ENCODE results near the gene IGLL1.
"Not testable (repeated sequence)": the region's sequence is repeated elsewhere in the genome, so short reads cannot be mapped to it uniquely, and the experiment has no call there.

Gene IGLL1

GRCh38 chr22:23547818-23548500, 32.1 kb downstream of the IGLL1 start:
- no peak overlapping the region for H3K18ac ChIP-seq (ENCODE audit: low read depth in 1 of 2, low read length in 2 of 2)
- no peak for DNase-seq
- H3K9me3 ChIP-seq (ENCODE audit: control insufficient read depth, low read length) = peaks cover 41% of the 10 kb centered on the region
- no peak overlapping the region for H4K8ac ChIP-seq (ENCODE audit: low read length)
- H2BK5ac ChIP-seq (ENCODE audit: low read depth, low read length, poor library complexity, severe bottlenecking) = no peak overlapping the region
- H3K27ac ChIP-seq (ENCODE audit: low read length, poor library complexity, severe bottlenecking) = no peak overlapping the region
- H3K4me2 ChIP-seq (ENCODE audit: low read length, poor library complexity, severe bottlenecking) = no peak overlapping the region
- H3K4me3 ChIP-seq (ENCODE audit: insufficient read depth in 1 of 2, low read depth in 1 of 2, low read length in 2 of 2) = no peak overlapping the region
- no peak overlapping the region for H3K23ac ChIP-seq (ENCODE audit: low read length in 2 of 2)
- H3K27me3 ChIP-seq (ENCODE audit: control insufficient read depth in 1 of 2, insufficient read depth in 1 of 2, low read length in 2 of 2) = peaks cover 5 to 15% of the 10 kb centered on the region in 2 experiments
- no peak overlapping the region for H3K9ac ChIP-seq (ENCODE audit: low read length)
- H2BK120ac ChIP-seq (ENCODE audit: low read depth, low read length) = no peak overlapping the region
- H2AFZ ChIP-seq (ENCODE audit: low read depth, low read length) = no peak overlapping the region
- no peak overlapping the region for H4K91ac ChIP-seq (ENCODE audit: low read length)
- no peak overlapping the region for H2AK5ac ChIP-seq (ENCODE audit: low read length, severe bottlenecking)
- H3K4ac ChIP-seq (ENCODE audit: low read depth in 1 of 2, low read length in 2 of 2) = no peak overlapping the region
- WGBS = 89% methylated on average over 8 of the region's 10 CpGs
- H2BK15ac ChIP-seq (ENCODE audit: low read depth, poor library complexity, severe bottlenecking) = no peak overlapping the region
- H3K79me1 ChIP-seq (replicated peaks; ENCODE audit: low read length, poor library complexity, severe bottlenecking) = no peaks in the 10 kb centered on the region
- no peaks in the 10 kb centered on the region for H3K4me1 ChIP-seq (ENCODE audit: control insufficient read depth, insufficient read depth, low read depth, low read length)
- no peak overlapping the region for H2BK12ac ChIP-seq (ENCODE audit: low read length in 2 of 2)
- H3K14ac ChIP-seq (ENCODE audit: low read length in 2 of 2) = no peak overlapping the region
- H3K36me3 ChIP-seq (ENCODE audit: control insufficient read depth in 1 of 2, insufficient read depth in 2 of 2, low read depth in 1 of 2, low read length in 2 of 2) = no peaks in the 10 kb centered on the region

- not testable (repeated sequence) for H3K4me3 ChIP-seq (ENCODE audit: insufficient read depth in 1 of 2, low read depth in 1 of 2, low read length in 2 of 2); H2BK120ac ChIP-seq (ENCODE audit: low read depth, low read length); H2AK5ac ChIP-seq (ENCODE audit: low read length, severe bottlenecking); H2BK12ac ChIP-seq (ENCODE audit: low read length in 2 of 2); H3K18ac ChIP-seq (ENCODE audit: low read depth in 1 of 2, low read length in 2 of 2); H3K79me1 ChIP-seq (replicated peaks; ENCODE audit: low read length, poor library complexity, severe bottlenecking); H2AFZ ChIP-seq (ENCODE audit: low read depth, low read length); H4K91ac ChIP-seq (ENCODE audit: low read length); H3K36me3 ChIP-seq (ENCODE audit: control insufficient read depth in 1 of 2, insufficient read depth in 2 of 2, low read depth in 1 of 2, low read length in 2 of 2); H2BK15ac ChIP-seq (ENCODE audit: low read depth, poor library complexity, severe bottlenecking); H3K4me1 ChIP-seq (ENCODE audit: control insufficient read depth, insufficient read depth, low read depth, low read length); H4K8ac ChIP-seq (ENCODE audit: low read length); H3K4ac ChIP-seq (ENCODE audit: low read depth in 1 of 2, low read length in 2 of 2); H2BK5ac ChIP-seq (ENCODE audit: low read depth, low read length, poor library complexity, severe bottlenecking); H3K14ac ChIP-seq (ENCODE audit: low read length in 2 of 2); DNase-seq; H3K23ac ChIP-seq (ENCODE audit: low read length in 2 of 2); H3K27ac ChIP-seq (ENCODE audit: low read length, poor library complexity, severe bottlenecking); H3K9ac ChIP-seq (ENCODE audit: low read length); H3K4me2 ChIP-seq (ENCODE audit: low read length, poor library complexity, severe bottlenecking)
- Histone ChIP-seq H3K9me3 (ENCODE audit: control insufficient read depth, low read length) (peaks cover 38% of the 10 kb centered on the region), H3K27me3 (ENCODE audit: control insufficient read depth in 1 of 2, insufficient read depth in 1 of 2, low read length in 2 of 2) (peaks cover 5 to 11% of the 10 kb centered on the region in 2 experiments)
- WGBS = 89% methylated on average over 4 of the region's 5 CpGs
Measured at GRCh38 chr22:23547382-23547781, 32.7 kb downstream of the IGLL1 start.

- WGBS = 100% methylated on average over 2 of the region's 2 CpGs
- Histone ChIP-seq H2BK15ac (ENCODE audit: low read depth, poor library complexity, severe bottlenecking) (no peak overlapping the region), H2BK5ac (ENCODE audit: low read depth, low read length, poor library complexity, severe bottlenecking) (peak overlapping the region; percentile 57), H2AFZ (ENCODE audit: low read depth, low read length) (no peak overlapping the region), H3K79me1 (replicated peaks; ENCODE audit: low read length, poor library complexity, severe bottlenecking) (no peaks in the 10 kb centered on the region), H3K18ac (ENCODE audit: low read depth in 1 of 2, low read length in 2 of 2) (no peak overlapping the region), H3K4ac (ENCODE audit: low read depth in 1 of 2, low read length in 2 of 2) (no peak overlapping the region), H3K14ac (ENCODE audit: low read length in 2 of 2) (no peak overlapping the region), H3K4me3 (ENCODE audit: insufficient read depth in 1 of 2, low read depth in 1 of 2, low read length in 2 of 2) (no peak overlapping the region), H4K8ac (ENCODE audit: low read length) (no peak overlapping the region), H3K27me3 (ENCODE audit: control insufficient read depth in 1 of 2, insufficient read depth in 1 of 2, low read length in 2 of 2) (peaks cover 0 to 5% of the 10 kb centered on the region in 2 experiments), H3K27ac (ENCODE audit: low read length, poor library complexity, severe bottlenecking) (no peak overlapping the region), H3K9me3 (ENCODE audit: control insufficient read depth, low read length) (peaks cover 17% of the 10 kb centered on the region), H3K4me2 (ENCODE audit: low read length, poor library complexity, severe bottlenecking) (no peak overlapping the region), H2BK12ac (ENCODE audit: low read length in 2 of 2) (no peak overlapping the region), H2BK120ac (ENCODE audit: low read depth, low read length) (no peak overlapping the region), H3K36me3 (ENCODE audit: control insufficient read depth in 1 of 2, insufficient read depth in 2 of 2, low read depth in 1 of 2, low read length in 2 of 2) (no peaks in the 10 kb centered on the region), H2AK5ac (ENCODE audit: low read length, severe bottlenecking) (no peak overlapping the region), H3K23ac (ENCODE audit: low read length in 2 of 2) (no peak overlapping the region), H3K4me1 (ENCODE audit: control insufficient read depth, insufficient read depth, low read depth, low read length) (no peaks in the 10 kb centered on the region), H3K9ac (ENCODE audit: low read length) (no peak overlapping the region), H4K91ac (ENCODE audit: low read length) (no peak overlapping the region)
- no peak for DNase-seq
Measured at GRCh38 chr22:23544852-23545251, 35.2 kb downstream of the IGLL1 start.

- not testable (repeated sequence) for H3K18ac ChIP-seq (ENCODE audit: low read depth in 1 of 2, low read length in 2 of 2); H3K4me1 ChIP-seq (ENCODE audit: control insufficient read depth, insufficient read depth, low read depth, low read length); H3K4ac ChIP-seq (ENCODE audit: low read depth in 1 of 2, low read length in 2 of 2); H2BK120ac ChIP-seq (ENCODE audit: low read depth, low read length); H3K4me2 ChIP-seq (ENCODE audit: low read length, poor library complexity, severe bottlenecking); H2AFZ ChIP-seq (ENCODE audit: low read depth, low read length); H4K91ac ChIP-seq (ENCODE audit: low read length); H3K27ac ChIP-seq (ENCODE audit: low read length, poor library complexity, severe bottlenecking); H3K23ac ChIP-seq (ENCODE audit: low read length in 2 of 2); H2BK12ac ChIP-seq (ENCODE audit: low read length in 2 of 2); H2BK5ac ChIP-seq (ENCODE audit: low read depth, low read length, poor library complexity, severe bottlenecking); H2AK5ac ChIP-seq (ENCODE audit: low read length, severe bottlenecking); H3K14ac ChIP-seq (ENCODE audit: low read length in 2 of 2); DNase-seq; H3K4me3 ChIP-seq (ENCODE audit: insufficient read depth in 1 of 2, low read depth in 1 of 2, low read length in 2 of 2); H4K8ac ChIP-seq (ENCODE audit: low read length); H2BK15ac ChIP-seq (ENCODE audit: low read depth, poor library complexity, severe bottlenecking); H3K36me3 ChIP-seq (ENCODE audit: control insufficient read depth in 1 of 2, insufficient read depth in 2 of 2, low read depth in 1 of 2, low read length in 2 of 2); H3K79me1 ChIP-seq (replicated peaks; ENCODE audit: low read length, poor library complexity, severe bottlenecking); H3K9ac ChIP-seq (ENCODE audit: low read length)
- no CpG with 5 or more reads among the region's 1 CpG for WGBS
- Histone ChIP-seq H3K9me3 (ENCODE audit: control insufficient read depth, low read length) (peaks cover 12% of the 10 kb centered on the region), H3K27me3 (ENCODE audit: control insufficient read depth in 1 of 2, insufficient read depth in 1 of 2, low read length in 2 of 2) (peaks cover 2 to 12% of the 10 kb centered on the region in 2 experiments)
Measured at GRCh38 chr22:23543506-23544000, 36.5 kb downstream of the IGLL1 start.
